ENCODE results near the gene BTBD9. TPM values are rescaled to one million over a fixed set of nuclear protein-coding genes. Genes with fewer than 3 reads are reported as not detected.

BTBD9 gene
- total RNA-seq, 1 experiment from 2014 or later = 8.9 TPM

GRCh38 chr6:38549180-38549579, 90.5 kb downstream of the BTBD9 start:
- Histone ChIP-seq H4K8ac (replicated peaks; ENCODE audit: insufficient read length, low read depth, low read length) (no peak overlapping the region), H2BK12ac (ENCODE audit: insufficient read length, low read depth, low read length) (no peak overlapping the region), H3K4ac (ENCODE audit: low read depth, low read length) (no peak overlapping the region), H2BK20ac (ENCODE audit: low read depth, low read length, poor library complexity, severe bottlenecking) (no peak overlapping the region), H2AK5ac (ENCODE audit: insufficient read length, low read length) (no peak overlapping the region), H3K23ac (ENCODE audit: insufficient read length, low read depth, low read length) (no peak overlapping the region), H3K27ac (ENCODE audit: insufficient read length, low read depth, low read length) (no peak overlapping the region), H3K79me2 (ENCODE audit: insufficient read depth, low read length) (no peaks in the 10 kb centered on the region), H3K23me2 (ENCODE audit: insufficient read length, low read depth, low read length, poor library complexity, severe bottlenecking) (no peaks in the 10 kb centered on the region), H2BK15ac (ENCODE audit: low read depth, low read length) (no peak overlapping the region), H3K4me1 (ENCODE audit: insufficient read depth, low read length) (no peaks in the 10 kb centered on the region), H3K14ac (ENCODE audit: insufficient read depth, low read length) (no peak overlapping the region), H3T11ph (ENCODE audit: low read length) (no peak overlapping the region), H2BK5ac (ENCODE audit: insufficient read length, low read length) (no peak overlapping the region), H3K4me2 (ENCODE audit: insufficient read depth, insufficient read length, low read length) (no peak overlapping the region), H3K9ac (ENCODE audit: extremely low read depth, insufficient read length, low read length) (no peak overlapping the region), H4K5ac (ENCODE audit: insufficient read length, low read depth, low read length) (no peak overlapping the region), H3K27me3 (ENCODE audit: insufficient read depth, low read length) (no peaks in the 10 kb centered on the region), H3K18ac (ENCODE audit: insufficient read length, low read depth, low read length) (no peak overlapping the region), H2AFZ (ENCODE audit: low read length) (no peak overlapping the region), H4K91ac (ENCODE audit: insufficient read length, low read depth, low read length) (no peak overlapping the region), H3K56ac (ENCODE audit: insufficient read length, low read depth, low read length) (no peak overlapping the region), H3K9me3 (ENCODE audit: control insufficient read depth, low read depth, low read length) (no peaks in the 10 kb centered on the region), H2BK120ac (ENCODE audit: low read depth, low read length, poor library complexity, severe bottlenecking) (no peak overlapping the region), H4K20me1 (ENCODE audit: control insufficient read depth, insufficient read depth, insufficient read length) (no peaks in the 10 kb centered on the region), H3K79me1 (ENCODE audit: insufficient read depth, low read depth, low read length, poor library complexity, severe bottlenecking) (no peaks in the 10 kb centered on the region)
- Mint-ChIP-seq H3K27me3 (ENCODE audit: low read depth) (no peaks in the 10 kb centered on the region), H3K36me3 (ENCODE audit: insufficient read depth in 1 of 3, low read depth in 3 of 3) (no peaks in the 10 kb centered on the region), H3K4me3 (no peak overlapping the region), H3K9me3 (no peaks in the 10 kb centered on the region), H3K4me1 (no peaks in the 10 kb centered on the region), H3K27ac (no peak overlapping the region)
- no CpG with 5 or more reads among the region's 2 CpGs for WGBS (ENCODE audit: extremely low coverage, insufficient read length, low lambda C conversion rate)
- no peak for DNase-seq
- TF ChIP-seq CTCF (conservative IDR thresholded peaks at IDR 0.05) = no peak

Measured in H9 (cell line).